ENCODE measurements around the gene CYP17A1.
"Not testable (repeated sequence)": the region's sequence is repeated elsewhere in the genome, so short reads cannot be mapped to it uniquely, and the experiment has no call there.

The CYP17A1 gene

DNA sequence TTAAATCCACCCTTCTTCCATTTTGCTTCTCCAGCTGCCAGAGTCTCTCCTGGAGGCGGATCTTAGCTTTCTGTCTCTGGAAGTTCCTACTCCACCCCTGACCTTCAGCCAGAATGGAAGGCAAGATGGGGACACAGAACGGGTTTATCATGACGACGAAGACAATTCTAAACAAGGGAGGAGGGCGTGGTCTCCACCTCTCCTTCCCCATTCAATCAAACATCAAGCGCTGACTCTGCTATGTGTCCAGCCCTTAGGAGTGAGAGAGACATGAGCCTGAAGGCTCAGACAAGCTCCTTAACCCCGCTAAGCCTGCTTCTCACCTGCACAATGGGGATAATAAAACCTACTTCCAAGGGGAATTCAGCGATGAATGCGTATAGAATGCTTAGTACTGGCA is 3.1 kb downstream of the CYP17A1 start:
- DNase-seq = no peak

DNA sequence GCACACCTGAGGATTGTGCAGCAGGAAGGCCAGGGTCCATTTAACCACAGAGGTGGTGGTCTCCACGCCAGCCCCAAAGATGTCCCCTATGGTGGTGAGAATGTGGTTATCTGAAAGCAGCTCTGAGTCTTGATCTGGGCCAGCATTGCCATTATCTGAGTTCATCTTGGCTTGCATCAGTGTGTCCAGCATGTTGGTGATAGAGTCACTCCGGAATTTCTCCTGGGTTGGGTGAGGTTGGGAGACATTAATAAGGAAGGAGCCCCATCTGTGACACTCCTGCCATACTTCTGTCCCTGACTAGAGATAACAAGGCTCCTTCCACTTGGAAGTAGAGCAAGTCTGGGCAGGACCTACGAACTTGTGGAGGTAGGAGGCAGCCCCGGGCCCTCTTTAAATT is 4.2 kb downstream of the CYP17A1 start:
- DNase-seq = no peak

DNA sequence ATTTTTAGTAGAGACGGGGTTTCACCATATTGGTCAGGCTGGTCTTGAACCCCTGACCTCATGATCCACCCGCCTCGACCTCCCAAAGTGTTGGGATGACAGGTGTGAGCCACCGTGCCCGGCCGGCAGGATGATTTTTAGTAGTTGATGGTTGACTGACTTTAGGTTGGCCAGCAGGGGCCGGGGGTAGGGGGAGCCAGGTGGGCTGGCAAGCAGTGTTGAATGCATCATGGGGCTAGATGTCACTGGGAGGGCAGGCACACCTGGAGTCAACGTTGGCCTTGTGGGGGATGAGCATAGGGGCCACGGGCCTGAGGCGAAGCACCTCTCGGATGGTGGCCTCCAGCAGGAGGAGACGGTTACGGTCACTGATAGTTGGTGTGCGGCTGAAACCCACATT is 5.0 kb downstream of the CYP17A1 start:
- no peak for DNase-seq

DNA sequence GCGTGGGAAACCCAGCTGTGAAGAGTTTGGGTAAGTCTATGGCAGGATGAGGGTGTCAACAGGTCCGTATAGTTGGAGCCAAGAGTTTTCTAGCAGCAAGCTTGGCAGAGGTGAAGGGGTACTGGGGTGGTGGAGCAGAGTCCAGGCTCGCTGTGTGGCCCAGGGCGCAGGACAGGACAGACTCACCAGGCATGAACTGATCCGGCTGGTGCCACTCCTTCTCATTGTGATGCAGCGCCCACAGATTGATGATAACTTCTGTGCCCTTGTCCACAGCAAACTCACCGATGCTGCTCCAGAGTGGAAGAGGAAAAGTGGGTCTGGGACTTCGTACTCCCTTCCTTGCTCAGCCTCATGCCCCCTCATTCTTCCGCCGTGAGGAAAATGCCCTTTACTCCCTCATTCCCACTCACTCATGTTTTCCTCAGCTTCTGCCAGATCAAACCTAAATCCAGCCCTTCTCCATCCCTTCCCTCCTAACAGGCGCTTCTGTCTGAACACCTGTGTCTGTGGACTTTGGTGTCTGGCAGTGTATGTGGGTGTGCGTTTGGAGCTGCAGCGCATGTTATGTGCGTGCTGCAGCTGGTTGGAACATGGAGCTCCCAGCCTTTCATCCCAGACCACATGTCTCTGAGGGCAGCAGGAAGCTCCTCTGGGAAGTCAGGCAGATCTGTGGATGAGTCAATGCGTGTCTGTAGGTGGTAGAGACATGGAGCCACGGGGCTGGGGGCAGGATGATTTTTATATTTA is 5.7 kb downstream of the CYP17A1 start:
- DNase-seq = no peak

DNA sequence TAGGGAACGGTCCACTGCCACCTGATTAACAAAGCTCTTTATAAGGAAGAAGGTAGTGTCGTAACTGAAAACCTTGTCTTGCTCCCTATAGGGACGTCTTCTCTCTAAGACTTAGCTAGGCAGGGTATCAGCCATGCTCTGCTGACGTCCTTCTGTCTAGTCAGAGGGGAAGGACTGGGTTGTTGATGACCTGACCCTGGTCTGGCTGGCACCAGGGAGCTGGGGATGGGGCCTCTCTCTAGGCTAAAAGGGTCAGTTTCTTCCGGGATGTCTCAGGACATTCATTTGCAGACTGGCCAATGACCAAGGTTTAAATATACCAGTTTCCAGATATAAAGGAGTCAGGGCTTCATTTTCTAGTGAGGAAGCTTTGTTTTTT is 9.6 kb downstream of the CYP17A1 start:
- no peak for DNase-seq

DNA sequence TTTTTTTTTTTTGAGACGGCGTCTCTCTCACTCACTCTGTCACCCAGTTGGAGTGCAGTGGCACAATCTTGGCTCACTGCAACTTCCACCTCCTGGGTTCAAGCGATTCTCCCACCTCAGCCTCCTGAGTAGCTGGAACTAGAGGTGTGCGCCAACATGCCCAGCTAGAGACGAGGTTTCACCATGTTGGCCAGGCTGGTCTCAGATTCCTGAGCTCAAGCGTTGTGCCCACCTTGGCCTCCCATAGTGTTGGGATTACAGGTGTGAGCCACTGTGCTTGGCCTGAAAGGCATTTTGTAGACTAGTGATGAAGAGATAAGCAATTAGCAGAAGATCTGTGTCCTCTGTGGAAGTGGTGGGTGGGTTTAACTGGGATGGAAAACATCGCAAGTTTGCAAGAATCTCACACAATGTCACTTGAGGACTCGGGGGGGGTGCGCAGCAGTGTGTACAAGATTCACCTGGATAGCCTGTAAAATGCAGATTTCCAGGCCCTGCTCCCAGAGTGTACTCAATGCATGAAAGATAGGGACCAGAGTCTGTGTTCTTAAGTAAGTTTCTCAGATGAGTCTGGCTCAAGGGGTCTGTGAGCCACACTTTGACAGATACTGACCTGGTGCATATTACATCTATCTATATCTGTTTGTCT is 10.9 kb downstream of the CYP17A1 start:
- DNase-seq = no peak

DNA sequence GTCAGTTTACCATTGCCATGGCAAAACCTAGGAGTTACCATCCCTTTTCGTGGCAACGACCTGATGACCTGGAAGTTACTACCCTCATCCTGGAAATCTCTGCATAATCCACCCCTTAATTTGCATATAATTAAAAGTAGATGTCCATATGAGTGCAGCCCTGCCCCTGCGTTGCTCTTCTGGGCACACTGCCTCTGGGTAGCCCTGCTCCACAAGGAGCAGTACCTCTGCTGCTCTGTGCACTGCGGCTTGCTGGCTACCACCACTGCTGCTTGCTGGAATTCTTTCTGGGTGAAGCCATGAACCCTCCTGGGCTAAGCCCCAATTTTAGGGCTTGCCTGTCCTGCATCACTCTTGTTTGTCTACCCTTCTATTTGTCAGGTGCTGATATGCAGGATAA is 12.5 kb downstream of the CYP17A1 start:
- DNase-seq = no peak

DNA sequence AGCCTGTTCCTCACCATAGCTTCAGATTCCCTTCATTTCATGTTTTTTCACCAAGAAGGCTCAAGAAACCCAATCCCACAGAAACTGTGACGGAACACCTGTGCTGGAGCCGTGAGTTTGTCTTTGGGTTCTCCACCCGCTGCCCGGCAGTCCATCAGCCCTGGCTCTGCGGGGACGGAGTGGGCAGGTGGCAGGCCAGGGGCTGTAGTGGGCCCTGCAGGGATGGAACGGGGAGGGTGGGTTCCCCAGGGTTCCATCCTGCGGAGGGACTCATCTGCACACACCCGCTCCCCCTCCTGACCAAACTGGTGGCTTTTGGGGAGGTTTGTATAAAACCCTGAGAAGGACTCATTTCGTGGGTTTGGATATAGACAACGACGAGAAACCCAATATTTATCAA is 15.0 kb downstream of the CYP17A1 start:
- DNase-seq = no peak

DNA sequence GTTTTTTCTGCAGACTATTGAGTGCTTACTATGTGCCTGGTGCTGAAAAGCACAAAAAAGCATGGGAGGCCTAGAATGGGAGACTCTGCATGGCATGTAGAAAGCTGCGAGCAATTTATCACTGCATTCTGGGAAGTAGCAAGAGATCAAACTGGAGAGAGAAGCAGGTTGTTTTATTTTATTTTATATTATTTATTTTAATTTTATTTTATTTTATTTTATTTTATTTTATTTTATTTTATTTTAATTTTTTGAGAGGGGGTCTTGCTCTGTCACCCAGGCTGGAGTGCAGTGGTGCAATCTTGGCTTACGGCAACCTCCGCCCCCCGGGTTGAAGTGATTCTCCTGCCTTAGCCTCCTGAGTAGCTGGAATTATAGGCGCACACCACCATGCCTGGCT is 17.2 kb downstream of the CYP17A1 start:
- DNase-seq = not testable (repeated sequence)

DNA sequence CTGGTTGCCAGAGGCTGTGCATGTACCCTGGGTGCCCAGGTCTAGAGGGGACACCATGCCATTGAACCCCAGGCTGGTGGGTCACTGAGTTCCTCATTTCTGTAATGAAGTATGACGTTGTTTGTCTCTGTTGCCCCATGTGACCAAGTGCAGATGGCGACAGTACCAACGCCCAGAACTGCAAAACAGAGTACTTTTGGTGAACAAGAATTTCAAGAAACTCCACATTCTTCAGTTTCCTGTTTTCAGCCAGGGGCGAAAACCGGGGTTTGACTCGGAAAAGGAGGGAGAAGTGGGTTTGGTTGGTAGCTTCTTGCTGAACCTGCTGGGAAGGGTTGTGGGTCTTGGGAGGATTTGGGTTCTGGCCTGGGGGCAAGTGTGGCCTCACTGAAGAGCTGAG is 18.2 kb downstream of the CYP17A1 start:
- no peak for DNase-seq

DNA sequence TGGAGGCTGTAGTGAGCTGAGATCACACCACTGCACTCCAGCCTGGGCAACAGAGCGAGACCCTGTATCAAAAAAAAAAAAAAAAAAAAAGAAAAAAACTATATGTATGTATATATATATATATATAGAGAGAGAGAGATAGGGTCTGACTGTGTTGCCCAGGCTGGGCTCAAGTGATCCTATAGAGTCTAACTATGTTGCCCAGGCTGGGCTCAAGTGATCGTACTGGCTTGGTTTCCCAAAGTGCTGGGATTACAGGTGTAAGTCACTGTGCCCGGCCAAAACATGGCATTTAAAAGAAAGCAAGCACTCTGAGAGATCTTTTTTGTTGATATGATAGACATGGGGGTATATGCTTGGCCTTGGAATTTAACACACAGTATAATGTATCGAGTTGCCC is 20.0 kb downstream of the CYP17A1 start:
- no peak for DNase-seq

DNA sequence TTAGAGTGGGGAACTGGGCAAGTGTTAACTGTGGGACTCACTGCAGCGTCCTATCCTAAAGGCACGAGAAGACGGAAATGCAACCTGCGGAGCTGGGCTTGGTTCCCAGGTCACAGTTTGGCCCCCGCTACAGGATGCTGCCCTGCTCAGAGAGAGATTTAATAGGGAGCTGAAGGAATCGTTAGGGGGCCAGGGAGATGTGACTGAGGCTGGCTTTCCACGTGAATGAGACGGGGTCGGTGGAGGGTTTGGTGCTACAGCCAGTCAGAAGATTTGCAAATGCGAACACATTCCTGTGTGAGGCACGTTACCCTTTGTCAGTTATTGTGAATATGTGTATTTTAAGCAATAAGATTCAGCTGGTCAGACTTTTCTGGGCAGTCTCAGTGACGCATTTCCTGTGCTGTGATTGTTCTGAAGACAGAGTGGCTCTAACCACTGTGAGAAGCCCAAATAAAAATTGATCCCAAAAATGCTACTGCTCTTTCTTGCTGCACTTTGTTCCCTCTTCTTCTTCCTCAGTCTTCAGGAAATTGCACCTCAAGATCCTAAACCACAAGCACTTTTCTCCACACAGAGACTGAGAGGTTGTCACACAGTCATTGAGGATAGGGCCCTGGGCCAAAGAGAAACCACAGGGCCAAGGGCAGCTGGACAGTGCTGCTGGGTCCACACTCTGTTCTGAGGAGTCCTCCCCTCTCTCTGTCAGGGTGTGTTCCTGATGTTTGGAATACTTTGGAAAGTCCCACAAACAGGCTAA is 21.2 kb downstream of the CYP17A1 start:
- no peak for DNase-seq

DNA sequence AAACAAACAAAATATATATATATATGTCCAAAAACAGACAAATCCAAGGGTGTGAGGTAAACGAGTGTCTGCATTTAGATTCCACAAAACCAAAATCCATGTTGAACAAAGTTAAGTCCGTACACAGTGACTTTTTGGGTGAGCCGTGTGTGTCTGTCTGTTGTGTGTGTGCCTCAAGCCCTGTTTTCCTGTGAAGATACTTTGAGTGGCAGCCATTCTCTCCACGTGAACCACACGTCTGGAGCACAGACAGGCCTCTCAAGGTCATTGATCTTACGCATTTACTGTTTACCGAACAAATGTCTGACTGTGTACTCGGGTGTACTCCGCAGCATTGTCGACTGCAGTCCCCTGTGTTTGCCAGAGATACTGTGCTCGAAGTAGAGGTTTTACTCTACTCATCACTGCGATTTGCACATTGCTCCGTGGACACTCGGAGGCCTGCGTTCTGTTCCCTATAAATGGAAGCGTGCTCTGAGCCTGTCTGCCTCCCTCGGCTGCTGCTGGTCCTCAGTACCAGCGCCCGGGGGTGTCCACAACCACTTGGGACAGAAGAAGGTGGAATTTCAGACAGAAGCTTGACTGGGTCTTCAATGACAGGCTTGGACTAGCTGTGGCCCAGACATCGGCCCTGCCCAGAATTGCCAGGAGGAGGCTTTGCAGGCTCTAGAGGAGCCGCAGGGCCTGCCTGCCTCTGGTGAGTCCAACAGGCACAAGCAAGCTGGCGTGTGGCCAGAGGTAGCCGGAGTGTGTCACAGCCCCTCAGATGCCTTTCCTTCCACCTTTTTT is 22.1 kb downstream of the CYP17A1 start:
- DNase-seq = no peak

DNA sequence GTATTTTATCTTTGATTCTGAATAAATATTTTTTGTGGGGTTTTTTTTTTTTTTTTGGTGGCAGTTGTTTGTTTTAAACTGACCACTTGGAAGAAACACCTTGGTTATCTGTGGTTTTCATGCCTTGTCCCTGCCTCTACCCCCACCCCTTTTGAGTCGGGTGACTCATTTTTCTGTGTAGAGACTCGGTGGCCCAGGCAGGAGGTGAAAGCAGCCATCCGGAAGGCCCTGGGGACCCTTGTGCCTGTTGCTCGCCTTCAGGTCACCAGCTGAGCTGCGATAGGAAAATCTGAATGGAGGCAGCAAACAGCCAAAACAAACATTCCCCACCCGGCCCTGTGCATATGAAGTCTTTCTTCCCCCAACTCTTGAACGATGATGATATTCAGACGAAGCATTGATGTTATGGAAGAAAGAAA is 22.8 kb downstream of the CYP17A1 start:
- DNase-seq = no peak

DNA sequence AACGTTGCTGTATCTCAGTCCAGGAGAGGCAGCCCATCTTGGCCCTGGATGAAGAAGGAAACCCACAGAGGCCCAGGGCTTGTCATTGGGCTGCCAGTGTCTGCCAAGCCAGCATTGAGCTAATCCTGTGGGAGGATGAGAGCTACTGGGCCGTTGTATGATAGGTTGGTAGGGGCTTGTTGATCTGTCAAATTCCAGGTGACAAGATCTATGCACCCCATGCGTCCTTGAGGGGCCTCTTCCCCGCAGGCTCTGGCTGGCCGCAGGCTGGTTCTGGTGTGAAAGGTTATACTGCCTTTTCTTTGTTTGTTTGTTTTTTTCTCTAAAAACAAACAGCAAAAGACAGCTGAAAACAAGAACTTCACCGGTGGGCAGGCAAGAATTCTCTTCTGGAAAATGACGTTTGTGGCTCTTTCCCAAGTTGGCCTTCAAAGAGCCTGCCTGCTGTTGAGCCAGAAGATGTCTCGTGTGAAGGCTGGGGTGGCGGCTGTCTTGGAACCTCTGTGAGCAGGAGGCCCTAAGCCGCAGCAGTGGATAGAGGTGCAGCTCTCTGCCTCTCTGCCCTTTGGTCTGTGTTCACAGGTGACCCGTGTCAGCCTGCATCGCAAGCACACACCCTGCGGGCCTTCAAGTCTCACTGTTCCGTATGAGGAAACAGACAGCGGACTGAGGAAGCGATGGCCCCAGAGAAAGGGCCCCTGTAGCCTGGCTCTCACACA is 23.3 kb downstream of the CYP17A1 start:
- no peak for DNase-seq

DNA sequence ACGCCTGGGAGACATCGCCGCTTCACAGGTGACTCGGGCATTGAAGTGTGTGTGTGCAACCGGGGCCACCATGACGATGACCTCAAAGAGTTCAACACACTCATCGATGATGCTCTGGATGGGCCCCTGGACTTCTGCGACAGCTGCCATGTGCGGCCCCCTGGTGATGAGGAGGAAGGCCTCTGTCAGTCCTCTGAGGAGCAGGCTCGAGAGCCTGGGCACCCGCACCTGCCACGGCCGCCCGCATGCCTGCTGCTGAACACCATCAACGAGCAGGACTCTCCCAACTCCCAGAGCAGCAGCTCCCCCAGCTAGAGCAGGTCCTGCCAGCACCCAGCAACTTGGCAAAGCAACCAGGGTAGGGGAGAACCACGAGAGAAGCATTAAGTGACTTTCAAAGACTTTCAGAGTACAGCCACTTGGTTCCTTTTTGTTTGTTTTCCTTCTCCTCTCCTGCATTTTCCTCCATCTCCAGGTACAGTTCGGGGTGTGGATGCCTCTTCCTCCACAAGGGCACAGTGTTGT is 24.1 kb downstream of the CYP17A1 start:
- DNase-seq = no peak

DNA sequence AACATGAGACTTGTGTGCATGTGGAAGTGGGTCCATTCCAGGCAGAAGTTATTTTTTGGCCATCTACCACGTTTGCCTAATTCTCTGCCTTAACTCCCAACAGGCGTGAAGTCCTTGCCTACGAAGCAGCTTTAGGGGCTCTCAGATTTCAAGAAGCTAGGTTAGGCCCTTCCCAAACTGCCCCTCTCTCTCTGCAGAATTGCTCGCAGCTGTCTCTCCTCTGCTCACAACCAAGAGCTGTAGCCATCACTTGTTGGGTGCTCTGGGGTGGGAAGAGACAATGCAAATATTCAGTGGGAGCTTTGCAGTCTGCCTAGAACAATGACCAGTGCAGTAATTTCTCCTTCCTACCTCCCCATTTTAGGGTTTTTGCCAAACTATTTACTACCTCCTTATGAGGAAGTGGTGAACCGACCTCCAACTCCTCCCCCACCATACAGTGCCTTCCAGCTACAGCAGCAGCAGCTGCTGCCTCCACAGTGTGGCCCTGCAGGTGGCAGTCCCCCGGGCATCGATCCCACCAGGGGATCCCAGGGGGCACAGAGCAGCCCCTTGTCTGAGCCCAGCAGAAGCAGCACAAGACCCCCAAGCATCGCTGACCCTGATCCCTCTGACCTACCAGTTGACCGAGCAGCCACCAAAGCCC is 24.9 kb downstream of the CYP17A1 start:
- no peak for DNase-seq

DNA sequence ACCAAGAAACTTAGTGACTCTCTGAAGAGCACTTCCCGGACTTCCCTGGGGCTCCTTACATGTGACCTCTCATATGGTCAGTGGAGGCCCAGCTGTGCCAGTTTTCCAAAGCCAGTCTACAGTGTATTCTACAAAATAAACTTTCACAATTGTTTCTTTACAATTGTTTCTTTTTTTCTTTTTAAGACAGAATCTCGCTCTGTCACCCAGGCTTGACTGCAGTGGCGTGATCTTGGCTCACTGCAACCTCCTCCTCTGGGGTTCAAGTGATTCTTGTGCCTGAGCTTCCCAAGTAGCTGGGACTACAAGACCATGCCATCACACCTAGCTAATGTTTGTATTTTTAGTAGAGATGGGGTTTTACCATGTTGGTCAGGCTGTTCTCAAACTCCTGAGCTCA is 25.9 kb downstream of the CYP17A1 start:
- no peak for DNase-seq

DNA sequence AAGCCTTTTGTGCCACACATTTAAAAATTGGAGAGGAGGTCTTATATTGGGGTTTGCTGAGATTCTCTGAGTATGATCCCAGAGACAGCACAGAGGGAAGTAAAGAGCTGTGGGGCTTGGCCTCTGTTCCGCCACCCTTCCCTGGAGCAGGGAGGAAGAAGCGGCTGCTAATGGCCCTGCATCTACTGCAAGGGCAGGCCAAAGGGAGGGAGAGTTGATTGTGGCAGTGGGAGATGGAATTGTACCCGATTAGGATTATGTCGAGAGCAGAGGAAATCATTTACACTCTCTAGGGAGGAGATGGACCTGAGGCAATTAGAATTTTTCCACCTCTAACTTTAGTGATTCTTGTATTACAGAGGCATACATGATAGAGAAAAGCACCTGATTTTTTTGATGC is 28.8 kb downstream of the CYP17A1 start:
- no peak for DNase-seq

DNA sequence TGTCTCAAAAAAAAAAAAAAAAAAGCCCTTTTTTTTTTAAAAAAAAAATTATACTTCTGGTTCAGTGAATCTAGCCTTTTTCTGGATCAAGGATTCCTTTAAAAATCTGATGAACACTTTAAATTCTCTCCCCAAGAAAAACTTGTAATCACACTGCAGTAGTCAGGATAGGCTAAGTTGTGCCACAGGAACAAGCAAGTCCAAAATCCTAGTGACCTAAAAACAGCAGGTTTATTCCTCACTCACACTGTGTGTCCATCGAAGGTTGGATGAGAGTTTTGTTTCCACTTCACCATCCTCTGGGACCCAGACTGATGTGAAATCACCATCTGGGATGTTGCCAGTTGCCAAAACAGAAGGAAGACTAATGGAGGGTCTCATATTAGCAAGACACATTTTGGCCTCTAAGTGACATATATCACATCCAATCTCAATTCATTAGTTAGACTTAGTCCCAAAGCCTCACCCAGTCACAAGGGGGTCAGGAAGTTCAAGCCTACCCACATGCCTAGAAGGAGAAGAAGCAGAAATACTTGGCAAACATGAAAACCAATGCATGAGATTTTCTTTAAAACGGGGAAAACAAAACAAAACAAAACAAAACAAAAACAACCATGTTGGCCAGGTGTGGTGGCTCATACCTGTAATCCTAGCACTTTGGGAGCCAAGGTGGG is 32.7 kb downstream of the CYP17A1 start:
- no peak for DNase-seq

DNA sequence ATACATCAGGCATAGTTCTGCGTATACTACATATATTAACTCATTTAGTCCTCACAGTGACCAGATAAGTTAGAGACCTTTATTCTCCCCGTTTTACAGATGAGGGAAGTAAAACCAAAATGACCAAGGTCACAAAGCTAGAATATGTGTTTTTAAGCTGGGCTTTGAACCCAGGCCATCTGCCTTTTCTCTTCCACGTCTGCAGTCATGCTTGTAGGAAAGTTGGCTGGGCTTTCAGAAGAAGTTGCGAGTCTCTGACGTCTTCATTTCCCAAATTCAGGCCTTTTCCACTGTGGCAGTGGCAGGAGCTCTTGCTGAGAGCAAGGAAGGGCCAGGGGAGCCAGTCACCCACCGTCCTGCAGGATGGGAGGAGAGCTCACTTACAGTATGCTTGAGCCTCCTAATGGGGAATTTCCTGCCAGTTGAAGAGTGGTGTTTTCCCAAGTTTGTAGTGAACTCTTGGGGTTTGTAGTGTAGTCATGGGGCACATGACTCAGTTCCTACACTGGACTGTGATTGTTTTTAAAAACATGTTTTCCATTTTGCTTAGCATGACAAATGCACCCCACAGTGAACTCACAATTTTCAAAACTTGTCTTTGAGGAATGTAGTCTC is 34.2 kb downstream of the CYP17A1 start:
- DNase-seq = peak; percentile 42
